SK-N-SH (cell line): Measurements from ENCODE around the gene THAP6. TPM values are rescaled to one million over a fixed set of nuclear protein-coding genes. Genes with fewer than 3 reads are reported as not detected.
"Not testable (repeated sequence)": the region's sequence is repeated elsewhere in the genome, so short reads cannot be mapped to it uniquely, and the experiment has no call there.

ENCODE experiments used
- CTCF ChIA-PET: fragments of 300-600, 350-600 bp; formaldehyde crosslinking; extraction: SDS; loops from one replicate; lab custom pipeline; 2021; lab: Yijun Ruan, JAX
- POLR2A ChIA-PET: fragments of 350-600 bp; sonication (Branson Sonifier 250); formaldehyde crosslinking; extraction: SDS; loops from one replicate; lab custom pipeline; 2020; ENCODE audit warnings: antibody characterized with exemption, inconsistent platforms; lab: Yijun Ruan, JAX
- DNase-seq: peaks from one replicate; pipeline ENCODE4 v3.0.0; 2012
- H2AFZ ChIP-seq: fragments of 200-600 bp; sonication (generic); 2 replicates; pipeline ENCODE4 v1.8.1; 2016; ENCODE audit warnings: antibody characterized with exemption, mild to moderate bottlenecking, low read depth
- H3F3A ChIP-seq: fragments of 200-600 bp; sonication (generic); replicated peaks from 2 replicates; pipeline ENCODE3; 2016; ENCODE audit warnings: antibody characterized with exemption, mild to moderate bottlenecking; ENCODE audit not compliant: insufficient read depth
- H3K27ac ChIP-seq, 2 experiments: fragments of 200-500 bp in 1 of 2; fragments of 200-600 bp in 1 of 2; sonication (Bioruptor generic) in 1 of 2; sonication (generic), shearing (Covaris generic) in 1 of 2; 2 replicates each; pipeline versions ENCODE4 v1.5.1 to v1.6.1; 2014 to 2016; ENCODE audit warnings: low read depth in 2 of 2, inconsistent platforms in 1 of 2, low read length in 1 of 2, mild to moderate bottlenecking in 1 of 2, mixed read lengths in 1 of 2
- H3K27me3 ChIP-seq: fragments of 200-600 bp; sonication (generic), shearing (Covaris generic); 2 replicates; pipeline ENCODE4 v1.6.1; 2016; ENCODE audit warnings: mixed run types; ENCODE audit not compliant: insufficient read depth
- H3K36me3 ChIP-seq, 2 experiments: fragments of 200-500 bp in 1 of 2; fragments of 200-600 bp in 1 of 2; sonication (Bioruptor generic) in 1 of 2; sonication (generic) in 1 of 2; replicated peaks in 1 of 2; 2 replicates each; pipeline versions ENCODE3 to v1.5.1; 2014 to 2016; ENCODE audit warnings: low read length in 1 of 2, mild to moderate bottlenecking in 1 of 2; ENCODE audit not compliant: insufficient read depth in 2 of 2, control insufficient read depth in 1 of 2
- H3K4me1 ChIP-seq, 2 experiments: fragments of 200-500 bp in 1 of 2; fragments of 200-600 bp in 1 of 2; sonication (Bioruptor generic) in 1 of 2; sonication (generic), shearing (Covaris generic) in 1 of 2; 2 replicates each; pipeline versions ENCODE4 v1.5.1 to v1.6.1; 2014 to 2016; ENCODE audit warnings: low read depth in 1 of 2, low read length in 1 of 2, mixed run types in 1 of 2; ENCODE audit not compliant: insufficient read depth in 2 of 2, control insufficient read depth in 1 of 2
- H3K4me2 ChIP-seq: fragments of 200-600 bp; sonication (generic), shearing (Covaris generic); 2 replicates; pipeline ENCODE4 v1.6.1; 2017; ENCODE audit warnings: mixed run types
- H3K4me3 ChIP-seq, 2 experiments: fragments of 200-500 bp in 1 of 2; fragments of 200-600 bp in 1 of 2; sonication (Bioruptor generic) in 1 of 2; sonication (generic), shearing (Covaris generic) in 1 of 2; 2 replicates each; pipeline versions ENCODE4 v1.5.1 to v1.8.1; 2014 to 2016; ENCODE audit warnings: low read depth in 2 of 2, inconsistent platforms in 1 of 2, low read length in 1 of 2, mild to moderate bottlenecking in 1 of 2, mixed read lengths in 1 of 2, moderate library complexity in 1 of 2
- H3K79me2 ChIP-seq: fragments of 200-600 bp; sonication (generic); 2 replicates; pipeline ENCODE4 v1.8.1; 2017; ENCODE audit warnings: mild to moderate bottlenecking; ENCODE audit not compliant: insufficient read depth
- H3K9ac ChIP-seq: fragments of 200-600 bp; sonication (generic); 2 replicates; pipeline ENCODE4 v1.6.1; 2017; ENCODE audit warnings: mixed run types
- H3K9me2 ChIP-seq: fragments of 200-600 bp; sonication (generic); 2 replicates; pipeline ENCODE4 v1.6.1; 2017; ENCODE audit warnings: mixed run types
- H3K9me3 ChIP-seq: fragments of 200-600 bp; sonication (generic); 2 replicates; pipeline ENCODE4 v1.6.1; 2017; ENCODE audit warnings: mixed run types, mild to moderate bottlenecking, moderate library complexity
- H4K20me1 ChIP-seq: fragments of 200-600 bp; sonication (generic); 2 replicates; pipeline ENCODE4 v1.6.1; 2017; ENCODE audit warnings: mild to moderate bottlenecking, mixed run types; ENCODE audit not compliant: insufficient read depth
- CHD2 ChIP-seq: fragments of 150-350 bp; IDR thresholded peaks from 2 replicates; pipeline ENCODE4 v1.6.1; 2018; ENCODE audit warnings: low read length; ENCODE audit not compliant: partially characterized antibody
- FOSL2 ChIP-seq: IDR thresholded peaks from 2 replicates; pipeline ENCODE4 v1.4.0; 2012; ENCODE audit warnings: low read depth, mild to moderate bottlenecking, moderate library complexity, borderline replicate concordance
- MXI1 ChIP-seq: IDR thresholded peaks from 2 replicates; pipeline ENCODE4 v1.6.1; 2012; ENCODE audit warnings: mild to moderate bottlenecking, low read depth, low read length, improper control_type of control experiment
- PBX3 ChIP-seq: IDR thresholded peaks from 2 replicates; pipeline ENCODE4; 2012
- RCOR1 ChIP-seq: fragments of 150-350 bp; IDR thresholded peaks from 2 replicates; pipeline ENCODE4 v1.6.1; 2017; ENCODE audit warnings: antibody characterized with exemption, low read length
- WGBS: methylation state at CpG from one replicate; pipeline ENCODE4 v1.1.6; 2017; ENCODE audit warnings: low lambda C conversion rate; 5-methylcytosine and 5-hydroxymethylcytosine counted together
- polyA plus RNA-seq, 3 experiments: library from polyadenylated mRNA; depleted of rRNA; stranded (reverse); fragments of >200 nt; gene quantifications; 2 replicates each; pipeline ENCODE4 v1.2.3, GENCODE V29; 2012
- TF ChIP-seq, protein P1 (sequence below): fragments of 150-350 bp; IDR thresholded peaks from 2 replicates; pipeline ENCODE4 v1.6.1; 2016; ENCODE audit warnings: mild to moderate bottlenecking, low read depth, low read length

THAP6 gene
- polyA plus RNA-seq, 1 of the 3 experiments (the other 2 are of a cell fraction), result 6.9 TPM

- Histone ChIP-seq H3K4me2 (no peak overlapping the region), H3K27me3 (no peaks in the 10 kb centered on the region), H3F3A (no peaks in the 10 kb centered on the region), H2AFZ (no peak overlapping the region), H4K20me1 (no peaks in the 10 kb centered on the region), H3K9me3 (peaks cover 3% of the 10 kb centered on the region), H3K79me2 (no peaks in the 10 kb centered on the region), H3K9ac (no peak overlapping the region), H3K4me3 (no peak overlapping the region), H3K27ac (no peak overlapping the region), H3K9me2 (no peaks in the 10 kb centered on the region), H3K36me3 (peaks cover 53 to 55% of the 10 kb centered on the region in 2 experiments), H3K4me1 (no peaks in the 10 kb centered on the region)
- WGBS, result 90% methylated on average over 2 of the region's 2 CpGs
- no peak for TF ChIP-seq PBX3
- TF ChIP-seq RCOR1, result no peak
- no peak for TF ChIP-seq MXI1
- TF ChIP-seq CHD2, result no peak
- no peak for TF ChIP-seq FOSL2
- TF ChIP-seq, protein P1, sequence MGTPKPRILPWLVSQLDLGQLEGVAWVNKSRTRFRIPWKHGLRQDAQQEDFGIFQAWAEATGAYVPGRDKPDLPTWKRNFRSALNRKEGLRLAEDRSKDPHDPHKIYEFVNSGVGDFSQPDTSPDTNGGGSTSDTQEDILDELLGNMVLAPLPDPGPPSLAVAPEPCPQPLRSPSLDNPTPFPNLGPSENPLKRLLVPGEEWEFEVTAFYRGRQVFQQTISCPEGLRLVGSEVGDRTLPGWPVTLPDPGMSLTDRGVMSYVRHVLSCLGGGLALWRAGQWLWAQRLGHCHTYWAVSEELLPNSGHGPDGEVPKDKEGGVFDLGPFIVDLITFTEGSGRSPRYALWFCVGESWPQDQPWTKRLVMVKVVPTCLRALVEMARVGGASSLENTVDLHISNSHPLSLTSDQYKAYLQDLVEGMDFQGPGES, result no peak
- CTCF ChIA-PET, result no interaction called here
- no peak for DNase-seq
- POLR2A ChIA-PET, result interaction anchor here (0.6 kb wide), 1 partner anchor 62 kb away, joined by 3 read pairs; no protein-coding TSS in a partner anchor
These were observed 16.5 kb downstream of the THAP6 start for GRCh38 chr4:75530556-75531322.

DNA sequence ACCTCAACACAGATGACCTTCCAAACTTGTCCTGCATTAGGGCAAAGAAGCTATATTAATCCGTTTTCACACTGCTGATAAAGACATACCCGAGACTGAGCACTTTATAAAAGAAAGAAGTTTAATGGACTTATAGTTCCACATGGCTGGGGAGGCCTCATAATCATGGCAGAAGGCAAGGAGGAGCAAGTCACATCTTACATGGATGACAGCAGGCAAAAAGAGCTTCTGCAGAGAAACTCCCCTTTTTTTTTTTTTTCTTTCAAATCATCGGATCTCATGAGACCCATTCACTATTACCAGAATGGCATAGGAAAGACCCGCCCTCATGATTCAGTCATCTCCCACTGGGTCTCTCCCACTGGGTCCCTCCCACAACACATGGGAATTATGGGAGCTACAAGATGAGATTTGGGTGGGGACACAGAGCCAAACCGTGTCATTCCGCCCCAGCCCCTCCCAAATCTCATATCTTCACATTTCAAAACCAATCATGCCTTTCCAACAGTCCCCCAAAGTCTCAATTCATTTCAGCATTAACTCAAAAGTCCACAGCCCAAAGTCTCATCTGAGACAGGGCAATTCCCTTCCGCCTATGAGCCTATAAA, 17.4 kb downstream of the THAP6 start:
- H3K36me3 ChIP-seq, result peaks cover 44 to 52% of the 10 kb centered on the region in 2 experiments
- H3K79me2 ChIP-seq, H3K9ac ChIP-seq, H3K4me3 ChIP-seq, DNase-seq, H3K4me2 ChIP-seq, H3K4me1 ChIP-seq, H3K9me2 ChIP-seq, H3K27ac ChIP-seq, H3F3A ChIP-seq, H3K9me3 ChIP-seq, H3K27me3 ChIP-seq, H2AFZ ChIP-seq, H4K20me1 ChIP-seq, CTCF ChIA-PET: not testable (repeated sequence)
- 85% methylated on average over 7 of the region's 7 CpGs for WGBS
- POLR2A ChIA-PET, result interaction anchor here (0.6 kb wide), 1 partner anchor 61 kb away, joined by 3 read pairs; no protein-coding TSS in a partner anchor

GRCh38 chr4:75533339-75533887, 19.1 kb downstream of the THAP6 start:
- POLR2A ChIA-PET, H2AFZ ChIP-seq, H3K4me1 ChIP-seq, H3K79me2 ChIP-seq, DNase-seq, H4K20me1 ChIP-seq, H3K27me3 ChIP-seq, H3K4me3 ChIP-seq, H3K9ac ChIP-seq, H3K4me2 ChIP-seq, H3F3A ChIP-seq, H3K9me3 ChIP-seq, H3K9me2 ChIP-seq, H3K27ac ChIP-seq, CTCF ChIA-PET: not testable (repeated sequence)
- H3K36me3 ChIP-seq, result peaks cover 26 to 34% of the 10 kb centered on the region in 2 experiments
- WGBS, result 93% methylated on average over 4 of the region's 4 CpGs

DNA sequence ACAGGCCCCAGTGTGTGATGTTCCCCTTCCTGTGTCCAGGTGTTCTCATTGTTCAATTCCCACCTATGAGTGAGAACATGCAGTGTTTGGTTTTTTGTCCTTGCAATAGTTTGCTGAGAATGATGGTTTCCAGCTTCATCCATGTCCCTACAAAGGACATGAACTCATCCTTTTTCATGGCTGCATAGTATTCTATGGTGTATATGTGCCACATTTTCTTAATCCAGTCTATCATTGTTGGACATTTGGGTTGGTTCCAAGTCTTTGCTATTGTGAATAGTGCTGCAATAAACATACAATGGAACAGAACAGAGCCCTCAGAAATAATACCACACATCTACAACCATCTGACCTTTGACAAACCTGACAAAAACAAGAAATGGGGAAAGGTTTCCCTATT, 19.7 kb downstream of the THAP6 start:
- H3K9ac ChIP-seq, H3K79me2 ChIP-seq, H4K20me1 ChIP-seq, DNase-seq, H2AFZ ChIP-seq, H3K27ac ChIP-seq, H3K4me3 ChIP-seq, H3K9me3 ChIP-seq, H3K27me3 ChIP-seq, H3F3A ChIP-seq, H3K4me1 ChIP-seq, CTCF ChIA-PET, H3K4me2 ChIP-seq, H3K9me2 ChIP-seq, POLR2A ChIA-PET: not testable (repeated sequence)
- H3K36me3 ChIP-seq, result peaks cover 24 to 29% of the 10 kb centered on the region in 2 experiments

DNA sequence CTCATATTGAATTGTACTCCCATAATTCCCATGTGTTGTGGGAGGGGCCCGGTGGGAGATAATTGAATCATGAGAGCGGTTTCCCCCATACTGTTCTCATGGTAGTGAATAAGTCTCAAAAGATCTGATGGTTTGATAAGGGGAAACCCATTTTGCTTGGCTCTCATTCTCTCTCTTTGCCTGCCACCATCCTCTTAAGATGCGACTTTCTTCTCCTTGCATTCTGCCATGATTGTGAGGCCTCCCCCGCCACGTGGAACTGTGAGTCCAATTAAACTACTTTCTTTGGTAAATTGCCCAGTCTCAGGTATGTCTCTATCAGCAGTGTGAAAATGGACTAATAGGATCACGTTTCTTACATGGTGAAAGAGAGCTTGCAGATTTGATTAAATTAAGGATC, 23.0 kb downstream of the THAP6 start:
- H3K4me1 ChIP-seq, H3K27me3 ChIP-seq, H3K27ac ChIP-seq, H3K9me2 ChIP-seq, H3K36me3 ChIP-seq, POLR2A ChIA-PET, H3F3A ChIP-seq, H2AFZ ChIP-seq, H3K4me3 ChIP-seq, H4K20me1 ChIP-seq, H3K79me2 ChIP-seq, DNase-seq, H3K9me3 ChIP-seq, H3K4me2 ChIP-seq, CTCF ChIA-PET, H3K9ac ChIP-seq: not testable (repeated sequence)
- 86% methylated on average over 6 of the region's 6 CpGs for WGBS
